GM15510 (cell line): ENCODE measurements around the gene GABRB3.

Experiments used
- POLR2A ChIP-seq: IDR thresholded peaks from 3 replicates; pipeline ENCODE4 v1.6.1; 2011; ENCODE audit warnings: borderline replicate concordance; ENCODE audit not compliant: insufficient read length; ENCODE audit errors: extremely low read depth

GABRB3 gene

DNA sequence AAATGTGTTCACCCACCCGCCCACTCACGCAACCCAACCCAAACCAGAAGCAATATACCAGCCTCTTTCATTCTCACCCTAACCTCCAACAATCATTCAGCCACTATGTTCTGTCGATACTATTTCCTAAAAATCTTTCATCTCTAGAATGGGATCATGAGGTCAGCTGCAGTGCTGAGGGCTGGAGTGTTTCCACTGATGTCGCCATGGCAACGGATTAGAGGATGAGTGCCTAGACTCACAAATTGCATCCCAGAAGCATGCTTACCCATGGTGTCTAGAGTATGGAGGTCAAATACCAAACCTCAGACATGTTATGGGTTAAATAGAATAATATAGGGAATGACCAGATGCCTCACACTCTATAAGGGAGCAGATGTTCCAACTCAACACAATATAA is 138.5 kb downstream of the GABRB3 start:
- TF ChIP-seq POLR2A: no peak

DNA sequence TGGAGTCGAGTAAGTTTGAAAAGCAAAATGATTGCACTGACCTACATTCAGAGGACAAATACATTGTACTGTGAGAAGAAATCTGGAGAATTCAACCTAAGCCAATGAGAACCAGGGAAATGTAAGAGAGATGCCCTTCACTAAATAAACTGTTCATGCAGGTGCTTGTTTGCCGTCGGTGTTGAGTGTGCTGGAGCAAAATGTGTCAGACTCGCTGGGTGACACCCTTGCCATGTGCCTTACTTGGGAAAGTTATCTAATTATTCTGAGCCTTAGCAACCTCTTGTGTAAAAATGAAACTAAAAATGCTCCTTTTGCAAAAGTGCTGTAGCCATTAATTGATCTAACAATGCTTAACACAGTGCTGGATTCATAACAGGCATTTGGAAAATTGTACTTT is 140.4 kb downstream of the GABRB3 start:
- TF ChIP-seq POLR2A: no peak

DNA sequence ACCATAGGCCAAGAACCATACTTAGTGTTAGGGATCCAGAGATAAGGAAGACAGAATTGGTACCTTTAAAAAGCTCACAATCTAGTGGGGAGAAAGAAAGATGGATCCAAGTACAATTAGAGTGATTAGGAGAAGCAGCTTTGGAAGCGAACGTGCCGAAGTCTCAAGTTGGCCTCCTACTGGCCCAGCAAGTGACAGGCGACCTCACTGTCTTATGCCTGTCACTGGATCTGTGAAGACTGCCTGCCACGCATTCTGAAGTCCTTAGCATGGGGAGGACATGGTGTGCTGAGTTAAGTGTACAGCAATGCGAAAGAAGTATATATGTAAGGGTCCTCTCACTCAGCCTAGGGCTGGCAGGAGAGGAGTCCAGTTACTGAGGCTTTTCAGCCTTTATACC is 141.0 kb downstream of the GABRB3 start:
- no peak for TF ChIP-seq POLR2A

DNA sequence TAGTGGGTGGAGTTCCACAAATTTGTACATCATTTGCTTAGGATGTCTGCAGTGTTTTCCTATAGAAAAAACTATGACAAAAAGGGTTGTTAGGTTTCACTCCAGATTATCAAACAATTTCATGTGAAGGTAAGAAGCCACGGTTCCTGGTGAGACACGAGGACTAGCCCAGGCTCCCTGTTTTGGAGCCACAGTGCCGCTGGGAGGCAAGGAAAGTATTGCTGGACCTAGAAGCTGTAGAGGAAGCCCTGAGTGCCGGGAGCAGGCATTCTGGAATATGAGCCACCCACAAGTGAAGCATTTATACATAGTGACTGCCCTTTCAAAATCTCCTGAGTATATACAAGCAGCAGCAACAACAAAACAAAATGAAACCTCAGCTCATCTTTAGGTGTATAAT is 142.0 kb downstream of the GABRB3 start:
- TF ChIP-seq POLR2A: no peak

DNA sequence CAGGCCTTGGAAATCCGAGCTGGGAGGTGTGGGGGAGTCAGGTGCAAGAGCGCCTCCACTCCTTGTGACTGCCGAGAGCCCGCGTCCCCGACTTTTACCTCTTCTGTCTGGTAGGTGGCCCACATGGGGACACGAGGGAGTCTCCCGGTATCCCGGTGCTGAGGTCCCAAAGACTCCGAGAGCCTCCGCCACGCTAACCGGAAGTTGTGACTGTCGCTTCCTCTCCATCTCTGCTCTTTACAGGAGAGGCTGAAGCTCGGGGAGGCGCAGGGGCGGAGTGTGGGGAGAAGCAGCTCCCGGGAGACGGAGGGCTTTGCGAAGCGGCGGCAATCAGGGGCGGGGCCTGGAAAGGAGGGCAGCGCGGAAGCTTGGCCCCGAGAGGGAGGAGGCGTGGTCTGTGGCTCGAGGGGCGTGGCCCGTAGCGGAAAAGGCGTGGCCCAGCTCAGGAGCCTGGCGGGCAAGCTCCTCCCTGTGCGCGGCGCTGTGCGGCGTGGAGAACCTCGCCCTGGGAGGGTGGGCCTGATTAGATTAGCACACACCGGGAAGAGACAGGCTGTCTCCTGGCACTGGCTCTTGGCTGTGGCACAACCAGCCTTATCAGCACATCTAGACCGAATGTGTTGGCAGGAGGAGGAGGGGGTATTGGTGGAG is 143.9 kb downstream of the GABRB3 start:
- TF ChIP-seq POLR2A: no peak

DNA sequence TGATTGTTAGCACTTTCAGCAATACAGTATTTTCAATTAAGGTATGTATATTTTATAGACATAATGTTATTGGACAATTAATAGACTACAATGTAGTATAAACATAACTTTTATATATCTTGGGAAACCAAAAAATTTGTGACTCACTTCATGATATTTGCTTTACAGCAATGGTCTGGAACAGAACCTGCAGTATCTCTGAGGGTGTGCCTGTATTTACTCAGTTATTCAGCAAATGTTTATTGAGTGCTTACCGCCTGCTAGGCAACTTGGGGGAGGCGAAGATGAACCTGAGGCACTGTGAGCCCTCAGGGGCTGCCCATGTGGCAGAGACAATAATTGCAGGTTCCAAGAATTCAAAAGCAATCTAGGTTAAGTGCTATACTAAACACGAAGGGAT is 144.8 kb downstream of the GABRB3 start:
- TF ChIP-seq POLR2A: no peak

DNA sequence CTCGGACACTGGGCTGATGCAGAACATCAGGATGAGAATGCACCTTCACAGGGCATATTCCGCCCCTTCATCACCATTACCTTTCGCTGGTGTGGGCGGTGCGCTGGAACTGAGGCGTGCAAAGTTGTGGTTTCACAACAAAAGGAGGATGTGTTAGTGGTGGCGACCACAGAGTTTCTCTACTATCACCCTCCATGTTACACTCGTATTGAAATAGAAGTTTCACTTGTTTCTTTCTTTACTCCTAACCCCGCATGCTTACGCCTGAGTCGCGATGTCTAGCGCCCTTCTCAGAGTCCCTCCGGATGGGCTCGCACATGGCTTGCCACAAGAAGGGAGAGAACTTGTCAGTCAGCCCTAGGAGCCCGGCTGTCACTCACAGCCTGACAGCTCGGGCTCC is 148.7 kb downstream of the GABRB3 start:
- no peak for TF ChIP-seq POLR2A

DNA sequence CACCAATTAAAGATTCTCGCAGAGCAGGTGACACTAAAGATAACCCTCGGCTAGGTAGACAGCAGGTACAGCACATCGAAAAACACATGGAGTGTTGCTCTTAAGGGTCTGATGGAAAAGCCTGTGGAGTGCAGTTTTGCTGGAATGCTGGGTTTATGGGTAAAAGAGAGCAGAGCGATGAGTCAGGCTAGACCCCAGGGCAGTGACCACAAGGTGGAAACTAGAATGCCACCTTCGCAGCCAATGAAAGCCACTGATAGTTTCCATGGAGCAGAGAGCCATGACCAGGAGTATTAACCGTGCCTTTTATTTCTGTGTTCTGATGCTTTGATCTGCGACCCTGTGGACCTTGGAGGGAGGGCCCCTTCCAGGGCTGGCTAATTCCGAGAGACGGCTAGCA is 149.8 kb downstream of the GABRB3 start:
- TF ChIP-seq POLR2A: no peak

DNA sequence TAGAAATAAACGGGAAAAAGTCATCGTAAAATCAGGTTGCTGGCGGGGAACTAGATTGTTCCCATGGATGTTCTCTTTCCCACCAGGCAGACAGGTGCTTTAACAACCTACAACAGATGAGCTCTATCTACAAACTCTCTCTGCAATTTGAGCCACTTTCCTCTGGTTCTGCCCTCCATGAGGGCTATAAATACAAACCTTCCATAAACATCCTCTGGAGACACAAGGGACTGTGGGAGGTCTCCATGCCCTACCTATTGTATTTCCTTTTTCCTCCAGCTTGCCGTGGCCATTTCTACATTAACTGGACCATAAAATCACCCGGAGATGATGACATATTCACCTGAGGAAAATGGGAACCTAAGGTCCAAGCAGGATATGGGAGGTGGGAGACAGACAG is 151.1 kb downstream of the GABRB3 start:
- TF ChIP-seq POLR2A: no peak

DNA sequence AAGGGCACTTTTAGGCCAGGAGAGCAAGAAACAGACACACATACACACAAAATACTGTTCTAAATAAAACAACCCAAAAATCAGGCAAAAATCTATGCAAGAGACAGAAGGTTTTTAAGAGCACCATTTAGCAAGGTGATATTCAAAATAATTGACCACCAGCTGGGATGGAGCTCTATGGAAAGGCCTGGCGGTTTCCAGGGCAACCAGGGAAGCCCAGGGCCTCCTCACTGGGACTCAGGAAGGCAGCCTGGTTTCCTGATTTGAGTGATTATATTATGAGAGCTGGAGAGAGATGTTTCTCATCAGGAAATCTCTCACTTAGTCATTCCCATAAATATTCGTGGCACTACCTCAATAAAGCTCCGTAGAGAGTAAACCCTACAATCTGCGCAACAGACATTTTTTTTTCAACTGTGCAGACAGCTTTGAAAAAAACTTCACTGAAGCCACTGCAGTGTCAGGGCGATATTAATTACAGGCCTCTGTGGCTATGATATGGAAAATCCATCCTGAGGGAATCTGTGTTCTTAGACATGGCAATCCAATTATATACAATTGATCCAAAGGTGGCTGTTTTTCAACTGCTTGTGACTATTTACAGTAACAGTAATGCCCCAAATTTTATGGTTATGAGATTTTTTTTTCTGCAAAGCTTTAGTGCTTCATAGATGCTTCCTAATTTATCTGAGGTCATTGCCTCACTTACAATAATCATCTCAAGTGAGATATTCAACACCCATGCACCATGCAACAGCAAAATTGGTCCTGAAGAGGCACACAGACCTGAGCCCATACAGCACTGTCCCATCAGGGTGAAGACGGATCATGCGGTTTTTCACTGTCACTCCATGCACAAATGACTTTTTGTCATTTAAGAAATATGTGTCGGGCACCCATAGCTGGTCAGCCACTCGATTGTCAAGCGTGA is 152.1 kb downstream of the GABRB3 start:
- TF ChIP-seq POLR2A: no peak

DNA sequence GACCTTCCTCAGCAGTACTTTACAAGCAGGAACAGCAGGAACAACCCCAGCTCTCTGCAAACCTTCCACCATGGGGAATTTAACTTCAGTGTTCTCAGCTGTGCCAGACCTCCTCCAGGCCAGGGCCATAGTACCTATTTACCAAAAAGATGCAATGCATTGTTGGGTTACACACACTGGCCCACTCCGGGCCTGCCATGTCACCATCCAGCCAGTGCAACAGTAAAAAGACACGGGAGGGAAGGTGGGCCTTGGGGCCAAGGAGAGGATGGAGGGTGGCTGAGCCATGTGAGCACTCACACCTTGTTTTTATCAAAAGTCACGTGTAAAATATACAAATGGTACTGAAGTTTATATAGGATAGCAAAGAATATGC is 157.0 kb downstream of the GABRB3 start:
- no peak for TF ChIP-seq POLR2A

DNA sequence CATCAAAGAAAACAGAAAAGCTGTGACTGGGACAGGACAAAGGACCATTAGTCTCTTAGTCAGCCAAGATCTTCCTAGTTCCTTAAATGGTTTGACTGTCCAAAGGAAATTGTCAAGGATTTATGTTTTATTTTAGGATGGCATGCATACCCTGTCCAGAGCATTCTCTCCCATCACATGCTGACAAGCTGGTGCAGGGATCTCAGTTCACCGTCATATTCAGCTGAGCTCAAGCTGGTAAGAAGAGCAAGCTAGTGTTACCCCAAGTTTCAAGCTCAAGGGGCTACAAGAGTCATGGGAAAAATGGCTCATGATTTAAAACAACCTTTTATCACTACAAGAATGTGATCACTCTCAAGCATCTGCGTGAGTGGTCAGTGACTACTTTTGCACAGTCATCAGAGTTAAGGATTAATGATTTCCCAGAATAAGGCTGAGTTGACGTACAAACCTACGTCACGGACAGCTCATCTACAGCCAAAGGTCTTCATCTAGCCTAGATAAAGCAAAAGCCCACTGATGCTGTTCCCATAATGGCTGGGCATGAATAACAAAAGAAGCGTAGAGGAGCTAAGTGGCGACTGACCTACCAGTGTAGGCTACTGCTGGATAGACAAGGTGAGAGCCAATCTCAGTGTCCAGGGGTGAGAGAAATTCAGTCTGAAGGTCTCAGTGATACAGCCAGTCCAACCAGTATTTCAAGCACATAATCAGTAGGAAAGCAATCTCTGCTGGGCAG is 157.5 kb downstream of the GABRB3 start:
- TF ChIP-seq POLR2A: no peak

DNA sequence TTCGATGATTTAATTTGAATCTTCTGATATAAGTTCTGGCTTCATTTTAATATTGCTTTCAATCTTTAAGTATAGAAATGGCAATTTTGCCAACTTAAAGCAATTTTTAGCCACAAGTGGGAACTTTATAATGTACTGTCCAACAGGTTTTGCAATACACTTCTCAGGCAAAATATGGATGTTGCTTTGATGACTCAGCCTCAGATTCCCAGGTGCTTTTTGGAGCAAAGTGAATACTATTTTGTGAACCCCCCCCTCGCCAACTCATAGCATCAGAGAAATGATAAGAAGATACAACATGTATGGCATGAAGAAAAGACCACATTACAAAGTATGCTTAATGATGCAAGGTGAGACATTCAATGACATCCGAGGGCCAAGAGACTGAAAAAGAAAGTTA is 158.1 kb downstream of the GABRB3 start:
- no peak for TF ChIP-seq POLR2A

DNA sequence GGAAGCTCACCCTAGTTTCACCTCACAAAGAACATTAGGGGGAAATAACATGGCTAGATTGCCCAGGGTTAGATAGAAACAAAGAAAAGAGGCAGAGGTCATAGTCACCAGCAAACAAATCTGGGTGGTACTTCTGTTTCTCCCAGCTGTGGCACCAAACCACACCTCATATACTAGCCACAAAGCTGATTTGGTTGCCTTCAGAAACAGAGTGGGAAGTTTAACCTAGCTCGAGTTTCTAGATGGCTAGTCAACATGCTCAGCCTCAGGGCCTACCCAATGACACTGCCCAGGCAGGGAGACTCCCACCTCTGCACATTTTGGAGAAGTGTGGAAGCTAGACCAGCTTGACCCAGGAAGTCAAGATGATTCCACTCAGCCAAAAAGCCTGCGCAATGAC is 174.2 kb downstream of the GABRB3 start:
- TF ChIP-seq POLR2A: no peak

DNA sequence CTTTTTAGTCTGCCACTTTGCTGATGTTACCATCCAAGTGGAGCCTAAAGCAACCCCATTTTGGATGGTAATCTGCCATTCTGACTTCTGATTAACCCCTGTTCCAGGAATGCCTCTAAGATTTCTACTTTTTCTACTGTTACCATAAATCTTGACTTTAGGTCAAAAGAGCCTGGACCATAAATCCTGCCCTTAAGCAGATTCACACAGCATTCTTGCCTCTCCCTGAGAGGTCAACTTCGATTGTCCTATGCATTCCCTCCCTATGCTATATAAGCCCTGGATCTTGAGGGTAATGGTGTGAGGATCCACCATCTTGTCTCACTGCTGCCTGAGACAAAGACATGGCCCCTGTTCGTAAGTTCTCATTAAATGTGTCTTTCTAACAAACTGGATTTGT is 177.3 kb downstream of the GABRB3 start:
- TF ChIP-seq POLR2A: no peak
